DOHH2 (cell line): ENCODE data around the gene AKIRIN2.
"Not testable (repeated sequence)": the region's sequence is repeated elsewhere in the genome, so short reads cannot be mapped to it uniquely, and the experiment has no call there.

Source experiments
- H3F3A ChIP-seq: fragments of 200-600 bp; sonication (generic), shearing (Covaris generic); 2 replicates; pipeline ENCODE4 v1.6.0; 2016; ENCODE audit warnings: antibody characterized with exemption, mild to moderate bottlenecking; ENCODE audit not compliant: control insufficient read depth, insufficient read depth
- H3K27ac ChIP-seq: fragments of 200-600 bp; sonication (generic); 2 replicates; pipeline ENCODE4 v1.5.1; 2014; ENCODE audit warnings: low read depth, mild to moderate bottlenecking, low read length, moderate library complexity
- H3K27me3 ChIP-seq: fragments of 200-600 bp; sonication (generic); 2 replicates; pipeline ENCODE4 v1.6.1; 2014; ENCODE audit warnings: mild to moderate bottlenecking, low read length, mixed read lengths; ENCODE audit not compliant: control insufficient read depth
- H3K36me3 ChIP-seq: fragments of 200-600 bp; sonication (generic); 2 replicates; pipeline ENCODE4 v1.6.1; 2014; ENCODE audit warnings: mild to moderate bottlenecking, low read length, moderate library complexity, mixed read lengths; ENCODE audit not compliant: control insufficient read depth
- H3K4me1 ChIP-seq: fragments of 200-600 bp; sonication (generic); 2 replicates; pipeline ENCODE4 v1.6.1; 2014; ENCODE audit warnings: mild to moderate bottlenecking, low read length, mixed read lengths; ENCODE audit not compliant: control insufficient read depth
- H3K4me2 ChIP-seq: fragments of 200-600 bp; sonication (generic); 2 replicates; pipeline ENCODE4 v1.6.0; 2014; ENCODE audit warnings: mild to moderate bottlenecking, low read length, moderate library complexity
- H3K4me3 ChIP-seq: fragments of 200-600 bp; sonication (generic); 2 replicates; pipeline ENCODE4 v1.5.1; 2014; ENCODE audit warnings: mild to moderate bottlenecking, low read length, mixed read lengths
- H3K79me2 ChIP-seq: fragments of 200-600 bp; sonication (generic); 2 replicates; pipeline ENCODE4 v1.6.1; 2014; ENCODE audit warnings: mild to moderate bottlenecking, low read length, mixed read lengths; ENCODE audit not compliant: control insufficient read depth
- H3K9me2 ChIP-seq: fragments of 200-600 bp; sonication (generic); replicated peaks from 2 replicates; pipeline ENCODE4 v1.6.1; 2014; ENCODE audit warnings: mild to moderate bottlenecking, low read length, mixed read lengths; ENCODE audit not compliant: control insufficient read depth
- H3K9me3 ChIP-seq: fragments of 200-600 bp; sonication (generic); 2 replicates; pipeline ENCODE4 v1.6.1; 2014; ENCODE audit warnings: antibody characterized with exemption, low read length, mixed read lengths; ENCODE audit not compliant: control insufficient read depth, insufficient read depth
- H4K20me1 ChIP-seq: fragments of 200-600 bp; sonication (generic); 2 replicates; pipeline ENCODE4 v1.6.0; 2014; ENCODE audit warnings: low read depth, mild to moderate bottlenecking, antibody characterized with exemption, low read length, moderate library complexity; ENCODE audit not compliant: control insufficient read depth, insufficient read depth
- EZH2phosphoT487 ChIP-seq: fragments of 200-600 bp; sonication (generic); IDR thresholded peaks from 2 replicates; pipeline ENCODE4 v1.6.1; 2017; ENCODE audit warnings: borderline replicate concordance, mild to moderate bottlenecking, antibody characterized with exemption, low read length, moderate library complexity, mixed read lengths
- TF ChIP-seq, protein P1 (sequence below): fragments of 200-600 bp; sonication (generic); IDR thresholded peaks from one replicate; pipeline ENCODE4 v1.5.1; 2014; ENCODE audit warnings: antibody characterized with exemption, mild to moderate bottlenecking, low read depth, low read length; ENCODE audit not compliant: poor library complexity, severe bottlenecking

Gene AKIRIN2

DNA sequence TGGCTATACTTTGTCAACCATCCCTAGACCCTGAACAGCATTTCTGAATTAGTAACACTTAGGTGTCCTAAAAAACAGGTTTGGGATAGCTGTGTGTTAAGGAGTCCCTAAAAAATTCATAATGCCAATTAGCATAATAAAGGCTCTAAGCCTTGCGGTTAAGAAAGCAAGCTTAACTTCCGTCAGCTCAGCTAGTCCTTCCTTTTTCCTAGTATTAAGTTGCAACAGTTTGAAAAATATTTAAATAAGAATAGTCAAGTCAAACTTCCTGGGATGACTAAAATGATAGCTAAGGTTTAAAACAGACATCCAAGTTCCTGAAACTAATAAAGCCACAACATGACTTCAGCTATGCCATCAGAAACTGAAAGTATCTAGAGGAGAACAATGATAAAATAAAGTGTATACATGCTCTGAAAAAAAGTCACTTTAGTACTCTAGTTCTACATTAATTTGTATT is 3.5 kb downstream of the AKIRIN2 start:
- peak overlapping the region; percentile 86 for H3K27ac ChIP-seq
- H3K36me3 ChIP-seq: peaks cover 82% of the 10 kb centered on the region
- H3K4me2 ChIP-seq: peak overlapping the region; percentile 71
- peaks cover 85% of the 10 kb centered on the region for H3K79me2 ChIP-seq
- no peak for TF ChIP-seq EZH2phosphoT487
- TF ChIP-seq, protein P1, sequence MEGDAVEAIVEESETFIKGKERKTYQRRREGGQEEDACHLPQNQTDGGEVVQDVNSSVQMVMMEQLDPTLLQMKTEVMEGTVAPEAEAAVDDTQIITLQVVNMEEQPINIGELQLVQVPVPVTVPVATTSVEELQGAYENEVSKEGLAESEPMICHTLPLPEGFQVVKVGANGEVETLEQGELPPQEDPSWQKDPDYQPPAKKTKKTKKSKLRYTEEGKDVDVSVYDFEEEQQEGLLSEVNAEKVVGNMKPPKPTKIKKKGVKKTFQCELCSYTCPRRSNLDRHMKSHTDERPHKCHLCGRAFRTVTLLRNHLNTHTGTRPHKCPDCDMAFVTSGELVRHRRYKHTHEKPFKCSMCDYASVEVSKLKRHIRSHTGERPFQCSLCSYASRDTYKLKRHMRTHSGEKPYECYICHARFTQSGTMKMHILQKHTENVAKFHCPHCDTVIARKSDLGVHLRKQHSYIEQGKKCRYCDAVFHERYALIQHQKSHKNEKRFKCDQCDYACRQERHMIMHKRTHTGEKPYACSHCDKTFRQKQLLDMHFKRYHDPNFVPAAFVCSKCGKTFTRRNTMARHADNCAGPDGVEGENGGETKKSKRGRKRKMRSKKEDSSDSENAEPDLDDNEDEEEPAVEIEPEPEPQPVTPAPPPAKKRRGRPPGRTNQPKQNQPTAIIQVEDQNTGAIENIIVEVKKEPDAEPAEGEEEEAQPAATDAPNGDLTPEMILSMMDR: no peak
- H3K9me2 ChIP-seq: no peaks in the 10 kb centered on the region
- peaks cover 53% of the 10 kb centered on the region for H4K20me1 ChIP-seq
- H3K4me3 ChIP-seq: peak overlapping the region; percentile 81
- no peaks in the 10 kb centered on the region for H3K9me3 ChIP-seq
- no peaks in the 10 kb centered on the region for H3K27me3 ChIP-seq
- H3F3A ChIP-seq: peaks cover 11% of the 10 kb centered on the region
- H3K4me1 ChIP-seq: peaks cover 59% of the 10 kb centered on the region

DNA sequence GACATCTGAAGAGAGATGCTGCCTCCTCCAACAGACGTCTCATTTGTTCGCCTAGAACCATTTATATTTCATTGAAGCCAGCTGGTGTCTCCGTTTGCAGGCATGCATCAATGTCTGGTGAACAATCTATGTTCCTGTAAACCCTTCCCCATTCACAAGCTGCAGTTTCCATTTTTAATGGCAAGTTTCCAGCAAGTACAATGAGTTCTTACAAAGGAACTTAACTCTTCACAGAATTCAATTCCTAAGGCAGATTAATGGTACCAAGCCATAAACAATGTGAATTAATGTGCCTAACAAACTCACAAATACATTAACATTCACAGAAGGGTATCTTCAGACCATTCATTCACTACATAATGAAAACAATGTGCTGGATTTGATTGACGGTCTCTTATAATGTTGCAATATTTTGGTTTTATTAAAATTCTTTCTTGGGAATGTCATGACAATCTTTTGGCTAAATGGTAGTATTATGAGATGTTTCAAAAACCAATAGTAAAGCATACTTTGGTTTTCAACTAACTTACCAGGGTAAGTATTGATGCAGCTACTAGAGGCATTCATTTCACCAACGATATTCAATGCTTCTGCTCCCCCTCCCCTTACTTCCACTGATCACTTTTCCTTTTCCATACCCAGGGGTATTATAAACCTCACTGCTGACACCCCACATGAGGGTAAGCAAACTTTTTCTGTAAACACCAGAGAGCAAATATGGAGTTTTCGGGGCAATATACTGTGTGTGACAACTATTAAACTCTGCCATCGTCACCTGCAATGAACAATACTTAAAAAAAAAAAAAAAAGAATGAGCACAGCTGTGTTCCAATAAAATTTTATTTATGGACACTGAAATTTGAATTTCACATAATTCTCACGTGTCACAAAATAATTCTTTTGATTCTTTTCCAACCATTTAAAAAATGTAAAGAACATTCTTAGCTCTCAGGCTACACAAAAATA is 4.2 kb downstream of the AKIRIN2 start:
- TF ChIP-seq EZH2phosphoT487: no peak
- TF ChIP-seq, protein P1: no peak
- H3K27me3 ChIP-seq: no peaks in the 10 kb centered on the region
- H3K27ac ChIP-seq: peak overlapping the region; percentile 86
- H3K4me3 ChIP-seq: peak overlapping the region; percentile 81
- H3K9me3 ChIP-seq: no peaks in the 10 kb centered on the region
- no peaks in the 10 kb centered on the region for H3K9me2 ChIP-seq
- peaks cover 61% of the 10 kb centered on the region for H3K4me1 ChIP-seq
- H3K79me2 ChIP-seq: peaks cover 93% of the 10 kb centered on the region
- H3K36me3 ChIP-seq: peaks cover 89% of the 10 kb centered on the region
- peaks cover 53% of the 10 kb centered on the region for H4K20me1 ChIP-seq
- peak overlapping the region; percentile 71 for H3K4me2 ChIP-seq
- peaks cover 8% of the 10 kb centered on the region for H3F3A ChIP-seq

DNA sequence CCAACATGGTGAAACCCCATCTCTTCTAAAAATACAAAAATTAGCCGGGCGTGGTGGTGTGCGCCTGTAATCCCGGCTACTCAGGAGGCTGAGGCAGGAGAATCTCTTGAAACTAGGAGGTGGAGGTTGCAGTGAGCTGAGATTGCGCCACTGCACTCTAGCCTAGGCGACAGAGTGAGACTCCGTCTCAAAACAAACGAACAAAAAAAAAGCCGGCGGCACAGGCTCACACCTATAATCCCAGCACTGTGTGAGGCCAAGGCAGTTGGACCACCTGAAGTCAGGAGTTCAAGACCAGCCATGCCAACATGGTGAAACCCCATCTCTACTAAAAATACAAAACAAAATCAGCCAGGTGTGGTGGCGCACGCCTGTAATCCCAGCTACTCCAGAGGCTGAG is 5.2 kb downstream of the AKIRIN2 start:
- H3K9me3 ChIP-seq, H3F3A ChIP-seq, H3K27ac ChIP-seq, H3K27me3 ChIP-seq, H3K9me2 ChIP-seq: not testable (repeated sequence)
- Histone ChIP-seq H3K4me1 (peaks cover 69% of the 10 kb centered on the region), H4K20me1 (peaks cover 62% of the 10 kb centered on the region), H3K79me2 (peaks cover 100% of the 10 kb centered on the region), H3K4me3 (peak overlapping the region; percentile 81), H3K4me2 (peak overlapping the region; percentile 71), H3K36me3 (peaks cover 98% of the 10 kb centered on the region)

DNA sequence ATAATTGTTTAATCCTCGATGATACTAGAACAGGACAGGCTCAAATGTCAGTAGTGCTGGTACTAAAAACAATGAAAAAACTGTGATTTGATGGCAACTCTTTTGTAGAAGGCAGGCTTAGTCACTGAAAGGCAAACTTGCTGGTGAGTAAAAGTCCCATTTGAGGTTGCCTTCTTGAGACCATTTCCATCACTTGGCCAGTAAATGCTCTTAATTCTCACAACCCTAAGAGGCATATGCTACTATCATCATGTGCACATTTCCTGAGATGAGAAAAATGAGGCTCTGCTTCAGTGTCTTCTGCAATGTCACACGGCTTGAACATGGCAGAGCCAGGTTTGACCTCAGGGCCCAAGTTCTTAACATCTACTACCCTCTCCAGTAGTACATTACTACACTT is 9.9 kb downstream of the AKIRIN2 start:
- H3K4me1 ChIP-seq: peaks cover 86% of the 10 kb centered on the region
- peaks cover 100% of the 10 kb centered on the region for H3K79me2 ChIP-seq
- no peaks in the 10 kb centered on the region for H3K27me3 ChIP-seq
- TF ChIP-seq EZH2phosphoT487: no peak
- TF ChIP-seq, protein P1: no peak
- no peaks in the 10 kb centered on the region; the same call in 1 of the 2 replicates for H3F3A ChIP-seq
- no peak overlapping the region for H3K4me3 ChIP-seq
- peaks cover 53% of the 10 kb centered on the region for H4K20me1 ChIP-seq
- no peak overlapping the region for H3K27ac ChIP-seq
- peaks cover 94% of the 10 kb centered on the region for H3K36me3 ChIP-seq
- peak overlapping the region; percentile 13 for H3K4me2 ChIP-seq
- no peaks in the 10 kb centered on the region for H3K9me3 ChIP-seq
- H3K9me2 ChIP-seq: no peaks in the 10 kb centered on the region
